K562 (cell line): ENCODE measurements around the gene RNU5D-1. TPM values are rescaled to one million over a fixed set of nuclear protein-coding genes. Genes with fewer than 3 reads are reported as not detected.

ENCODE experiments used
- BRF1 ChIP-seq: IDR thresholded peaks from 3 replicates; pipeline ENCODE4 v1.6.1; 2011; ENCODE audit warnings: borderline replicate concordance, mild to moderate bottlenecking; ENCODE audit not compliant: insufficient read length; ENCODE audit errors: extremely low read depth
- CBFB ChIP-seq: sonication (generic); formaldehyde crosslinking; IDR thresholded peaks from 2 replicates; pipeline ENCODE4 v1.4.0; 2020; ENCODE audit warnings: mild to moderate bottlenecking, missing genetic modification reagents
- CEBPG ChIP-seq, 3 experiments: fragments of 200-800 bp in 1 of 3; sonication (Bioruptor generic) in 1 of 3; sonication (generic) in 1 of 3; formaldehyde crosslinking in 1 of 3; IDR thresholded peaks in 2 of 3; conservative IDR thresholded peaks in 1 of 3; 2 replicates each; pipeline versions ENCODE4 v1.6.1 to v1.8.0; 2016 to 2022; ENCODE audit warnings: missing compliant biosample characterization in 2 of 3, missing genetic modification characterization in 2 of 3, mild to moderate bottlenecking in 1 of 3, missing genetic modification reagents in 1 of 3
- CXXC5 ChIP-seq: fragments of 250-450 bp; sonication (Bioruptor Pico); IDR thresholded peaks from 2 replicates; pipeline ENCODE4 v1.8.0; 2022; ENCODE audit warnings: inconsistent platforms, mild to moderate bottlenecking, moderate library complexity
- DIDO1 ChIP-seq: fragments of 450-650 bp; IDR thresholded peaks from 2 replicates; pipeline ENCODE4 v1.6.1; 2016; ENCODE audit warnings: low read depth, missing biosample characterization, missing genetic modification characterization
- HDAC3 ChIP-seq: fragments of 450-650 bp; IDR thresholded peaks from 2 replicates; pipeline ENCODE4 v1.6.1; 2018; ENCODE audit warnings: borderline replicate concordance, mild to moderate bottlenecking, moderate library complexity; ENCODE audit not compliant: partially characterized antibody
- HNRNPUL1 ChIP-seq: fragments of 200-400 bp; formaldehyde crosslinking; IDR thresholded peaks from 2 replicates; pipeline ENCODE4 v1.6.1; 2017; ENCODE audit warnings: low read length
- JUND ChIP-seq, 2 experiments: IDR thresholded peaks; 2 replicates in 1 of 2; 3 replicates in 1 of 2; pipeline ENCODE4 v1.6.1; 2011; ENCODE audit warnings: borderline replicate concordance in 2 of 2, low read depth in 2 of 2, low read length in 2 of 2, improper control_type of control experiment in 1 of 2, missing biosample characterization in 1 of 2, missing genetic modification characterization in 1 of 2, missing genetic modification reagents in 1 of 2
- KLF13 ChIP-seq: fragments of 450-650 bp; IDR thresholded peaks from 2 replicates; pipeline ENCODE4 v1.6.1; 2016; ENCODE audit warnings: missing genetic modification characterization, low read depth, mild to moderate bottlenecking, missing compliant biosample characterization, moderate library complexity, borderline replicate concordance
- MEIS2 ChIP-seq: fragments of 450-650 bp; IDR thresholded peaks from 2 replicates; pipeline ENCODE4 v1.6.1; 2014; ENCODE audit warnings: mild to moderate bottlenecking; ENCODE audit not compliant: partially characterized antibody
- PBX2 ChIP-seq, 2 experiments: IDR thresholded peaks in 1 of 2; conservative IDR thresholded peaks in 1 of 2; 2 replicates each; pipeline ENCODE4 v1.6.1; 2016; ENCODE audit warnings: low read depth in 2 of 2, mild to moderate bottlenecking in 1 of 2, missing compliant biosample characterization in 1 of 2, missing genetic modification characterization in 1 of 2, moderate library complexity in 1 of 2
- PRDM10 ChIP-seq: fragments of 450-650 bp; IDR thresholded peaks from 2 replicates; pipeline ENCODE4 v1.6.1; 2018; ENCODE audit not compliant: partially characterized antibody
- RBM39 ChIP-seq: fragments of 200-400 bp; formaldehyde crosslinking; optimal IDR thresholded peaks from 2 replicates; pipeline ENCODE3; 2018; ENCODE audit warnings: low read depth, low read length
- RFX5 ChIP-seq: IDR thresholded peaks from 2 replicates; pipeline ENCODE4 v1.6.1; 2011; ENCODE audit warnings: low read depth, mild to moderate bottlenecking, improper control_type of control experiment, low read length
- RUNX1 ChIP-seq: sonication (generic); IDR thresholded peaks from 2 replicates; pipeline ENCODE4 v1.6.1; 2016; ENCODE audit warnings: antibody characterized with exemption, low read depth
- SAFB ChIP-seq: fragments of 200-400 bp; formaldehyde crosslinking; IDR thresholded peaks from 2 replicates; pipeline ENCODE4 v1.6.1; 2017; ENCODE audit warnings: low read depth, low read length, borderline replicate concordance
- SIN3B ChIP-seq: fragments of 450-650 bp; IDR thresholded peaks from 2 replicates; pipeline ENCODE4 v1.6.1; 2017; ENCODE audit warnings: low read depth, mild to moderate bottlenecking, moderate library complexity
- TAF15 ChIP-seq: fragments of 200-400 bp; formaldehyde crosslinking; IDR thresholded peaks from 2 replicates; pipeline ENCODE4 v1.6.1; 2017; ENCODE audit warnings: mild to moderate bottlenecking, low read depth, low read length, moderate library complexity
- TRIM24 ChIP-seq, 2 experiments: fragments of 450-650 bp; IDR thresholded peaks; 2 replicates each; pipeline ENCODE4 v1.6.1; 2016
- ZEB2 ChIP-seq: fragments of 450-650 bp; IDR thresholded peaks from 2 replicates; pipeline ENCODE4 v1.6.1; 2016
- ZNF589 ChIP-seq: fragments of 200-800 bp; sonication (Bioruptor generic); IDR thresholded peaks from 2 replicates; pipeline ENCODE4 v1.6.1; 2016; ENCODE audit warnings: low read depth, missing genetic modification characterization, missing compliant biosample characterization
- ZNF707 ChIP-seq: fragments of 250-450 bp; sonication (Bioruptor Pico); conservative IDR thresholded peaks from 2 replicates; pipeline ENCODE4 v1.8.0; 2022; ENCODE audit warnings: inconsistent platforms, mild to moderate bottlenecking, moderate library complexity
- polyA plus RNA-seq, 8 experiments: library from polyadenylated mRNA; depleted of rRNA in 4 of 8; stranded (reverse) in 5 of 8; unstranded in 3 of 8; fragments of >200 nt; fragmentation: Nextera tagmentation in 2 of 8; fragmentation: Illumina TruSeq in 1 of 8; extraction: Ambion mirVana in 2 of 8; extraction: Trizol in 1 of 8; gene quantifications; 2 replicates each; pipeline versions ENCODE4 v1.2.1 to v1.2.3, GENCODE V29; 2011 to 2014; ENCODE audit warnings: inconsistent platforms in 1 of 8, missing spikeins in 1 of 8
- total RNA-seq, 7 experiments: library from RNA; depleted of rRNA in 6 of 7; stranded (reverse); fragments of >200 nt in 6 of 7; fragmentation: Illumina TruSeq in 2 of 7; extraction: Trizol in 2 of 7; gene quantifications; 2 replicates each; pipeline versions ENCODE4 v1.2.1 to v1.2.3, GENCODE V29; 2011 to 2021; ENCODE audit warnings: low replicate concordance in 1 of 7

Gene RNU5D-1
- total and polyA plus RNA-seq, 9 of the 15 experiments (the other 6 are each of a cell fraction or from before 2014, with no cell fraction given) = under 0.01 TPM; not detected in 8

GRCh38 chr1:44693900-44694299 is 37.1 kb downstream of the RNU5D-1 start (continued):
- no peak for TF ChIP-seq PBX2 (CRISPR knock-in tag; IDR thresholded peaks at IDR 0.05; ENCODE audit: low read depth)
- TF ChIP-seq PBX2 (tag; conservative IDR thresholded peaks at IDR 0.05; ENCODE audit: low read depth) = peak; percentile 35; the same call in 1 of the 2 replicates
- TF ChIP-seq ZNF707 = no peak
- no peak for TF ChIP-seq DIDO1 (tag)
- TF ChIP-seq SAFB = no peak
- TF ChIP-seq TAF15 = no peak
- no peak for TF ChIP-seq JUND (IDR thresholded peaks at IDR 0.05; ENCODE audit: borderline replicate concordance, low read depth, low read length)
- peak; percentile 24; the same call in 1 of the 3 replicates for TF ChIP-seq JUND (tag; IDR thresholded peaks at IDR 0.05; ENCODE audit: borderline replicate concordance, low read depth, low read length)
- peak; percentile 60; the same call in 1 of the 2 replicates for TF ChIP-seq ZNF589 (CRISPR knock-in tag)
- no peak for TF ChIP-seq RUNX1
- TF ChIP-seq SIN3B = no peak
- no peak for TF ChIP-seq PRDM10
- TF ChIP-seq HNRNPUL1 = no peak
- no peak for TF ChIP-seq BRF1
- peak; percentile 57 for TF ChIP-seq MEIS2
- no peak for TF ChIP-seq RBM39
- TF ChIP-seq RFX5 = no peak
- TF ChIP-seq CBFB (CRISPR knock-in tag) = no peak
- TF ChIP-seq TRIM24 (IDR thresholded peaks at IDR 0.05) = peak; percentile 87 to 91; a peak in 2 of 4 replicates
- TF ChIP-seq CXXC5 (CRISPR knock-in tag) = no peak
- TF ChIP-seq HDAC3 = no peak
- no peak for TF ChIP-seq KLF13 (tag)
- peak; percentile 80 for TF ChIP-seq CEBPG (CRISPR knock-in tag; IDR thresholded peaks at IDR 0.05)
- TF ChIP-seq CEBPG (tag; conservative IDR thresholded peaks at IDR 0.05 in 1 of 2, IDR thresholded peaks at IDR 0.05 in 1 of 2) = peak; percentile 74 to 93
- no peak for TF ChIP-seq ZEB2
